OCI-M2 (cell line): ENCODE results near the gene FLNB.
"Not testable (repeated sequence)": the region's sequence is repeated elsewhere in the genome, so short reads cannot be mapped to it uniquely, and the experiment has no call there.

Source experiments
- DNase-seq: peaks from one replicate; lab custom pipeline; 2025; ENCODE audit not compliant: unreplicated experiment; lab: John Stamatoyannopoulos, UW

Gene FLNB

GRCh38 chr3:58051196-58051595, 43.0 kb downstream of the FLNB start:
- no peak for DNase-seq

GRCh38 chr3:58051658-58052261, 43.5 kb downstream of the FLNB start:
- not testable (repeated sequence) for DNase-seq

DNA sequence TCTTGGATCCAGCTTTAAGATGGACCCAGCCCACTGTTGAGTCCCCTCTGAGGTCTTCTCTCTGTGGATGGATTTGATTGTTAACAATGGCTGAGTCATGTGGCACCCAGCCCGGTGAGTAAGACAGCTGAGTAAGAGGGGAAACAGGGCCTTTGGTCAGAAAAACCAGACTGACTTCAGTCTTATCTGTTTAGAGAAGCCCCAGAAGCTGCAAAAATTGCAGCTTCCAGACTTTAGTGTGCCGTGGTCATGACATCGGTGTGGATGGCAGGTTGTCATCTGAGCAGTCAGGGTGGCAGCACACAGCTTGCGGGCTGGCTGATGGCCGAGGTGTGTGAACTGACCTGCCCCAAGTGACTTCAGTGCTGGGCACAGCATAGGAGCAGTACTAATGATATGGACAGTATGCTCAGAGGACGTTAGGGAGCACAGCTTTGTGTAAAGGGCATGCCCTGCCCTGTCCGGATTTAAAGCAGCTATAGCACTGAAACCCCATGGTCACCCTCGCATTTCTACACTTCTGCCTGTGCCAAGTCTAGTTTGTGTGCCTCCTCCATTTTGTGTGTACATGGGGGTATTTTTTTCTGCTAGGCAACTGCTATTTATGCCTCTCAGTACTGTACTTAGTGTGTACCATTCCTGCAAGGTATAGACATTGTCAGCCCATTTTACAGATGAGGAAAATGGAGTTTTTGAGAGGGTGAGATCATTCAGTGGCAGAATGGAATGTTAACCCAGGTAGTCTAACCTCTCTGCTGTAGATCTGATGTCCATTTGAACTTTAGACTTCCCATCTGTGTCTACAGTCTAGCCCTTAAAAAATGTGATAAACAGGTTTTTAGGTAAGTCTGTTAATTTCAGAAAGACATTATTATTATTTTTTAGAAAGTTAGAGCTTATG, 44.4 kb downstream of the FLNB start:
- DNase-seq = no peak

GRCh38 chr3:58054652-58055051, 46.4 kb downstream of the FLNB start:
- no peak for DNase-seq

DNA sequence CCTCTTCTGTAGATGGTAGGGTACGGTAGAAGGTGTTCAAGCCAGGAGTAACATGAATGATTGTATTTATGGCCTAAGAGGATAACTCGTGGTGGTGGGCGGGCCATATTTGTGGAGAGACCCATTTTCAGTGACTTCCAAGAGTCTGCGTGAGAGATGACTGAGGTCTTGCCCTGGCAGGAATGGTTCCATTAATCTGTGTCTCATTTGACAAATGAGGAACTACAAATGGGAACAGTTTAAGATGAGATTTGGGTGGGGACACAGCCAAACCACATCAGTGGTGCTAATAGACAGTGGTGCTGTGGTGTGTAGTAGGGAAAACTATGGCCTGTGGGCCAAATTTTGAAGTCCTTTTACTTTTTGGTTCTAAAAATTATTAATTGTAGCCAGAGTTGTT, 47.1 kb downstream of the FLNB start:
- DNase-seq = no peak

DNA sequence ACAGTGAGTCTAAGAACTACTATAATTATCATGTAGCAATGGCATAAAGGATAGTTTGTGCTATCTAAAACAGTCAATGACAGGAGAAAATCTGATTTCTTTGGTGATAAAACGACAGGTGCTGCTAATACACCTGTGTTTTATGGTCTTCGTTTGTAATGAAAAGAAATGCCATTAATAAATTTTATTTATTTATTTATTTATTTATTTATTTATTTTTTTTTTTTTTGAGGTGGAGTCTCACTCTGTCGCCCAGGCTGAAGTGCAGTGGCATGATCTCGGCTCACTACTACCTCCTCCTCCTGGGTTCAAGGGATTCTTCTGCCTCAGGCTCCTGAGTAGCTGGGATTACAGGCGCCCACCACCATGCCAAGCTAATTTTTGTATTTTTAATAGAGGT, 47.7 kb downstream of the FLNB start:
- not testable (repeated sequence) for DNase-seq

- no peak for DNase-seq
These were observed 50.4 kb downstream of the FLNB start for GRCh38 chr3:58058361-58059263.

GRCh38 chr3:58059349-58060321, 51.4 kb downstream of the FLNB start:
- DNase-seq = peak; percentile 27

GRCh38 chr3:58062472-58062871, 54.2 kb downstream of the FLNB start:
- no peak for DNase-seq

DNA sequence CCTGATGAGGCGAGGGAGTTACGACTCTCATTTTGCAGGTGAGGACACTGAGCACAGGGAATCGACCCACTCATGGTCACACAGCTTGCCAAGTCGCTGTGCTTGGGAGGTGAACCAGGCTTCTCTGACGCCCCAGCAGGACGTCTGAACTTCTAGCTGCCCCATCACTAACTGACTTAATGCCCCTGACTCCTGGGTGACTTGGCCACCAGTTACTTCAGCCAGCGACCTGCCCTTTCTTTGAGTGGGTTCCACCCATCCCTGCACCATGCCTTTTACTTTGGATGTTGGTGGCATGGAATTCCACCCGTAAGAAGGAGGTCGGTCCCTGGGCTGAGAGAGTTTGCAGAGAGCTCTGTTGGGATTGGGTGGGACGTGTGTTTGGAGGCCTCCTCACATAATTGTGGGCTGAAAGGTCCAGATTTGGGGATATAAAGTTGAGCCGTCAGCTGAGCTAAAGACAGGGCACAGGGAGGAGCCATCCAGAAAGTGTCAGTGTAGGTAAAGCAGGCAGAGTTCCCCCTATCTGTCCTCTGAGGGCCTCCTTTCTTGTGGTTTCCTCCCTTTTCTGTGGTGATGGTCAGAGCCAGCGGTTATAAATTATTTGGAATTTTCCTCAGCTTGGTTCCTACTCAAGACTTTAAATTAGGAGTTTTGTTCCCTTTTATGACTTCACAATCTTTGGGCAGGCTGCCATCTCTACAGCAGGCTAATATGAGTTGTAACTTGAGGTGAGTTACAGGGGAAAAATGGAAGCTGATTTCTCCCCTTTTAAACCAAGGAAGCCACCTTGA, 55.0 kb downstream of the FLNB start:
- no peak for DNase-seq

DNA sequence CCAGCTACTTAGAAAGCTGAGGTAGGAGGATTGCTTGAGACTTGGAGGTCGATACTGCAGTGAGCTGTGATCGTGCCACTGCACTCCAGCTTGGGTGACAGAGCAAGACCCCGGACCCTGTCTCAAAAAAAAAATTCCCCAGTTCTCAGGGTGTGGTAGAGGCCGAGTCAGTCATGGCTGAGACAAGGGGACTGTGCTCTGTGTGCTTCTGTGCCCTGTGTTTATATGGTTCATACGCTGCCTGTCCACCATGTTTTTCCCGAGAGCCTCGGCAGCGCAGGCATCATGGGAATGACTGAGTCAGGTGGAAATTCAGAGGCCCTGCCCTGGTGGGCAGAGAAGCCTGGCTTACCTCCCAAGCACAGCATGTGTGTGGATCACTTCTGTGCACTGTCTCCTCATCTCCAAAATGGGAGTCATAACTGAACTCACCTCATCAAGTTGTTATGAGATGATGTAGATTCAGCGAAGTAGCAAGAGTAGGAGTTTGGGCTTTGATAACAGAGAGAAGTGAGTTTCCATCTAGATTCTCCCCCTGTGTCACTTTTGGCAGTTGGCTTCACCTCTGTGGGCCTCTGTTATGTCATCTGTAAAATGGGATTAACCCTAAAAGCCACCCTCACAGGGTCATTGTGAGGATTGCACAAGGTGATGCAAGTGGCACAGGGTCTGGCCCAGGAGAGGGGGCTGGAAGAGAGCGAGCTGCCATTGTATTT, 56.9 kb downstream of the FLNB start:
- no peak for DNase-seq

DNA sequence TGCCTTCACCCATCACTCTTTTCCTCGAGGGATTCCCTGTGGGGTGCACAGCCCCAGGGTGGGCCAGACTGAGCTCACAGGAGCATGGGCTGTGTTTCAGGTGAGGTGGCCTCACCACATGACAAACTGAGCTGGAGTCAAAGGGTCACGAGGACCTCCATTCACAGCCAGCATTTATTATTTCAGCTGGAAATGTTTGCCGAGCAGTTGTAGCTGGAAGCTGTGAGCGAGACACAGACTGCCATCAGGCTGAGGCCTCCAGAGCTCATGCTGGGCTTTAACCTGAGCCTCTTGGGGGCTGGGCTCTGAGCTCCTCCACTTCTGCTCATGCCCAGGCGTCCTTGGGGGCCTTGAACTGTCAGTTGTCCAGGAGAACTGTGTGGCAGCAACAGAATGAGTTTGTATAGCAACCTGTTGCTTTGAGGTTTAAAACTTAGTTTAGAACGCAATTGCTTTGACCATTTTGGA, 57.5 kb downstream of the FLNB start:
- DNase-seq = no peak

- DNase-seq = no peak
These were observed 58.6 kb downstream of the FLNB start for GRCh38 chr3:58066842-58067241.

DNA sequence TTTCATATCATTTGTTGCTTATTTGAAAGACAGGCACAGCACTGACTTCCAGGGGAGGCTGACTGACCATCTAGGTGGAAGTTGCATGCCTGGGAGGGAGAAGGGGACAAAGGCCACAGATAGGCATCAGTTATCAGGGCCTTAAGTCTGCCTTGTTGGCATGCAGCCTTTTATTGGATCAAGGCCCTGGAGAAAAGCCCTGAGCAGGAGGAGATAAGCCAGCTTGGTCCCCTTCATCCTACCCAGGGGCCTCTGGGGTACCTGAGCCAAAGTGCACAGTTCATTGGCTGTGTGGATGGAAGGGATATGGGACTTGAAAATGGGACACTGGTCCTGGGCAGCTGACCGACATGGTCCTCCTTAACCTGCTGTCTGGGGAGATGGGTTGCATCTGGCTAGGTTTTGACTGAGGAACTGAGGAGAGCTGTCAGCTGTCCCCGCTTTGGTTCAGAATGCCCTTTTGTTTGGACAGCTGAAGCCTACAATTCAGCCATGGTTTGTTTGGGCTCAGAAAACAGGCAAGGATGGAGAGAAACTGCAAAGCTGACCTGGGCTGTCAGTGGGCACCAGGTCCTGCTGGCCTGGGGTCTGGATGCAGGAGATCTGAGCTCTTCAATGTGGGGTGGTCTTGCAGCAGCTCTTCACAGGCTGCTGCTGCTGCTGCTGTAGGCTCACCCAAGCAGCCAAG, 60.0 kb downstream of the FLNB start:
- no peak for DNase-seq

- no peak for DNase-seq
These were observed 63.3 kb downstream of the FLNB start for GRCh38 chr3:58071480-58071971.

- no peak for DNase-seq
These were observed 64.0 kb downstream of the FLNB start for GRCh38 chr3:58072052-58072762.

GRCh38 chr3:58072763-58073130, 64.5 kb downstream of the FLNB start:
- no peak for DNase-seq
